IMR-90 (cell line): ENCODE measurements around the gene NUCB2. TPM values are rescaled to one million over a fixed set of nuclear protein-coding genes. Genes with fewer than 3 reads are reported as not detected.

Experiments used
- ATAC-seq: fragments of 200-7000 bp; cut with Tn5 transposase; 2 replicates; pipeline ENCODE4 v1.9.1; 2020; ENCODE audit warnings: low read depth, mild to moderate bottlenecking, moderate library complexity
- BruUV-seq: library from RNA; stranded (reverse); fragments of 400-500 nt; replicated peaks from 2 replicates; lab custom pipeline; 2021; lab: Mats Ljungman, UMichigan
- CTCF ChIA-PET: fragments of 300-600 bp; formaldehyde crosslinking; extraction: SDS; loops from one replicate; lab custom pipeline; 2021; ENCODE audit warnings: antibody characterized with exemption; lab: Yijun Ruan, JAX
- POLR2A ChIA-PET: fragments of 300-600 bp; sonication (Branson Sonifier 250); formaldehyde crosslinking; loops from one replicate; lab custom pipeline; 2022; ENCODE audit warnings: antibody characterized with exemption; ENCODE audit not compliant: unreplicated experiment; lab: Charles Lee
- DNase-seq: peaks from one replicate; pipeline ENCODE4 v3.0.0; 2013
- H2AFZ ChIP-seq: replicated peaks from 2 replicates; pipeline ENCODE3; 2013; ENCODE audit warnings: low read length, mild to moderate bottlenecking; ENCODE audit not compliant: poor library complexity
- H2AK5ac ChIP-seq: 2 replicates; pipeline ENCODE4 v1.6.1; 2013; ENCODE audit warnings: low read depth, low read length, inconsistent platforms
- H2AK9ac ChIP-seq: replicated peaks from 2 replicates; pipeline ENCODE3; 2013; ENCODE audit warnings: mild to moderate bottlenecking, low read depth, low read length, moderate library complexity; ENCODE audit not compliant: poor library complexity
- H2BK120ac ChIP-seq: 2 replicates; pipeline ENCODE4 v1.6.1; 2013; ENCODE audit warnings: low read depth, low read length, inconsistent platforms
- H2BK15ac ChIP-seq: 3 replicates; pipeline ENCODE4 v1.6.1; 2013; ENCODE audit warnings: low read depth, low read length, inconsistent platforms
- H2BK20ac ChIP-seq: 2 replicates; pipeline ENCODE4 v1.6.1; 2013; ENCODE audit warnings: low read depth, mild to moderate bottlenecking, inconsistent platforms, low read length, moderate library complexity
- H2BK5ac ChIP-seq: 2 replicates; pipeline ENCODE4 v1.6.1; 2013; ENCODE audit warnings: mild to moderate bottlenecking, low read depth, low read length, inconsistent platforms; ENCODE audit not compliant: poor library complexity, severe bottlenecking
- H3K14ac ChIP-seq: replicated peaks from 2 replicates; pipeline ENCODE4 v1.6.1; 2013; ENCODE audit warnings: low read depth, low read length, inconsistent platforms
- H3K18ac ChIP-seq: 2 replicates; pipeline ENCODE4 v1.6.1; 2013; ENCODE audit warnings: low read depth, low read length, control low read depth
- H3K23ac ChIP-seq: 2 replicates; pipeline ENCODE4 v1.6.1; 2013; ENCODE audit warnings: low read depth, low read length, inconsistent platforms
- H3K27ac ChIP-seq: 2 replicates; pipeline ENCODE4 v1.5.1; 2013; ENCODE audit warnings: mild to moderate bottlenecking, control low read depth, low read length; ENCODE audit not compliant: insufficient read depth
- H3K27me3 ChIP-seq: 2 replicates; pipeline ENCODE4 v1.6.1; 2013; ENCODE audit warnings: low read length; ENCODE audit not compliant: control insufficient read depth, insufficient read depth
- H3K36me3 ChIP-seq: 2 replicates; pipeline ENCODE4 v1.6.1; 2013; ENCODE audit warnings: low read length, mixed read lengths; ENCODE audit not compliant: control insufficient read depth, insufficient read depth
- H3K4ac ChIP-seq: 2 replicates; pipeline ENCODE4 v1.6.1; 2013; ENCODE audit warnings: low read depth, low read length, inconsistent platforms
- H3K4me1 ChIP-seq: 2 replicates; pipeline ENCODE4 v1.6.1; 2013; ENCODE audit warnings: low read length, mixed read lengths; ENCODE audit not compliant: control insufficient read depth, insufficient read depth
- H3K4me2 ChIP-seq: 2 replicates; pipeline ENCODE4 v1.6.1; 2013; ENCODE audit warnings: low read depth, mild to moderate bottlenecking, control low read depth, low read length, moderate library complexity
- H3K4me3 ChIP-seq: 2 replicates; pipeline ENCODE4 v1.5.1; 2013; ENCODE audit warnings: low read depth, mild to moderate bottlenecking, control low read depth, low read length, moderate library complexity; ENCODE audit not compliant: insufficient read depth
- H3K56ac ChIP-seq: 2 replicates; pipeline ENCODE4 v1.6.1; 2013; ENCODE audit warnings: low read length, inconsistent platforms; ENCODE audit not compliant: insufficient read depth; ENCODE audit errors: extremely low read depth
- H3K79me1 ChIP-seq, 2 experiments: 2 replicates each; pipeline ENCODE4 v1.6.1; 2013; ENCODE audit warnings: low read length in 2 of 2, inconsistent platforms in 1 of 2, low read depth in 1 of 2
- H3K9ac ChIP-seq: 2 replicates; pipeline ENCODE4 v1.6.1; 2013; ENCODE audit warnings: low read depth, low read length, control low read depth
- H3K9me1 ChIP-seq: 2 replicates; pipeline ENCODE4 v1.6.1; 2013; ENCODE audit warnings: low read length, inconsistent platforms; ENCODE audit not compliant: insufficient read depth
- H3K9me3 ChIP-seq: 2 replicates; pipeline ENCODE4 v1.6.1; 2013; ENCODE audit warnings: low read length; ENCODE audit not compliant: control insufficient read depth, insufficient read depth
- H4K20me1 ChIP-seq: 2 replicates; pipeline ENCODE4 v1.6.1; 2013; ENCODE audit warnings: low read length, inconsistent platforms; ENCODE audit not compliant: insufficient read depth
- H4K5ac ChIP-seq: 2 replicates; pipeline ENCODE4 v1.6.1; 2013; ENCODE audit warnings: mild to moderate bottlenecking, low read depth, low read length, control low read depth
- H4K8ac ChIP-seq, 2 experiments: 2 replicates each; pipeline ENCODE4 v1.6.1; 2013; ENCODE audit warnings: low read depth in 2 of 2, low read length in 2 of 2, control low read depth in 1 of 2, inconsistent platforms in 1 of 2
- H4K91ac ChIP-seq: 2 replicates; pipeline ENCODE4 v1.6.1; 2013; ENCODE audit warnings: low read depth, low read length, inconsistent platforms; ENCODE audit not compliant: insufficient read depth
- BHLHE40 ChIP-seq: fragments of 150-350 bp; IDR thresholded peaks from 2 replicates; pipeline ENCODE4 v1.6.1; 2016; ENCODE audit warnings: mild to moderate bottlenecking, low read depth, low read length
- FOS ChIP-seq: fragments of 150-350 bp; IDR thresholded peaks from 2 replicates; pipeline ENCODE4 v1.6.1; 2016; ENCODE audit warnings: low read depth, low read length
- MAFK ChIP-seq: IDR thresholded peaks from 2 replicates; pipeline ENCODE4 v1.6.1; 2012; ENCODE audit warnings: low read depth, low read length, improper control_type of control experiment
- MXI1 ChIP-seq: IDR thresholded peaks from 2 replicates; pipeline ENCODE4 v1.6.1; 2012; ENCODE audit warnings: low read depth, mild to moderate bottlenecking, low read length, moderate library complexity, borderline replicate concordance
- NFE2L2 ChIP-seq: fragments of 150-350 bp; IDR thresholded peaks from 2 replicates; pipeline ENCODE4 v1.6.1; 2016; ENCODE audit warnings: low read depth, mild to moderate bottlenecking, low read length
- POLR2A ChIP-seq: IDR thresholded peaks from 2 replicates; pipeline ENCODE4 v1.6.1; 2012; ENCODE audit warnings: mild to moderate bottlenecking, low read depth, low read length
- RAD21 ChIP-seq: IDR thresholded peaks from 2 replicates; pipeline ENCODE4 v1.6.1; 2012; ENCODE audit warnings: low read length, improper control_type of control experiment
- RFX5 ChIP-seq: IDR thresholded peaks from 2 replicates; pipeline ENCODE4 v1.8.0; 2012; ENCODE audit warnings: low read depth, mild to moderate bottlenecking, low read length, moderate library complexity
- SMC3 ChIP-seq: fragments of 150-350 bp; IDR thresholded peaks from 2 replicates; pipeline ENCODE4 v1.6.1; 2016; ENCODE audit warnings: low read depth, mild to moderate bottlenecking, antibody characterized with exemption, low read length, moderate library complexity
- USF2 ChIP-seq: fragments of 150-350 bp; IDR thresholded peaks from 2 replicates; pipeline ENCODE4 v1.6.1; 2017; ENCODE audit warnings: mild to moderate bottlenecking, antibody characterized with exemption, low read length, low read depth
- WGBS, 2 experiments: methylation state at CpG; one replicate each; pipeline versions ENCODE4 v1.1.5 to v1.1.7; 2013; ENCODE audit warnings: missing lambda C conversion rate in 2 of 2; ENCODE audit not compliant: insufficient read length in 1 of 2; ENCODE audit errors: extremely low coverage in 2 of 2; 5-methylcytosine and 5-hydroxymethylcytosine counted together
- dilution Hi-C: fragments of 300-500 bp; cut with HindIII; formaldehyde crosslinking; loops from one replicate; pipeline ENCODE4 v1.14.3; 2018; ENCODE audit warnings: low sequenced_read_pairs; ENCODE audit not compliant: unreplicated experiment
- in situ Hi-C: fragments of 300-500 bp; cut with MboI; formaldehyde crosslinking; loops from 3 replicates; pipeline ENCODE4 v1.14.3; 2019; ENCODE audit warnings: low sequenced_read_pairs, inconsistent platforms, mixed read lengths
- intact Hi-C: fragments of 100-400 bp; cut with micrococcal nuclease; formaldehyde crosslinking; loops from 2 replicates; pipeline ENCODE4 v1.10.0; 2022
- polyA plus RNA-seq, 3 experiments: library from polyadenylated mRNA; depleted of rRNA; stranded (reverse); fragments of >200 nt; gene quantifications; 2 replicates each; pipeline ENCODE4 v1.2.3, GENCODE V29; 2012; ENCODE audit warnings: low replicate concordance in 1 of 3
- total RNA-seq: library from RNA; depleted of rRNA; stranded (reverse); fragments of >200 nt; gene quantifications from 2 replicates; pipeline ENCODE4 v1.2.3, GENCODE V29; 2012

The NUCB2 gene
- total and polyA plus RNA-seq, 2 of the 4 experiments (the other 2 are of a cell fraction), result 52.7 to 55.4 TPM

GRCh38 chr11:17296852-17297559 is 20.5 kb downstream of the NUCB2 start:
- peaks cover 4% of the 10 kb centered on the region for H3K36me3 ChIP-seq
- H3K14ac ChIP-seq, result peak overlapping the region; percentile 29
- peaks cover 2% of the 10 kb centered on the region for H3K9me1 ChIP-seq
- peak overlapping the region; percentile 52 for H2AK5ac ChIP-seq
- peak overlapping the region; percentile 83 for H3K18ac ChIP-seq
- H3K79me1 ChIP-seq, result no peaks in the 10 kb centered on the region; a peak in 1 of 4 replicates
- TF ChIP-seq MXI1, result no peak
- no peak for TF ChIP-seq NFE2L2
- no peak for TF ChIP-seq RFX5
- no peak for TF ChIP-seq FOS
- TF ChIP-seq MAFK, result no peak
- TF ChIP-seq RAD21, result no peak
- TF ChIP-seq SMC3, result no peak
- TF ChIP-seq USF2, result no peak
- no peak for TF ChIP-seq POLR2A
- no peak for TF ChIP-seq BHLHE40
- H3K27ac ChIP-seq, result peak overlapping the region; percentile 67; the same call in 1 of the 2 replicates
- no peak overlapping the region for H3K4me3 ChIP-seq
- intact Hi-C loops (no loop called here), dilution Hi-C loops (no loop called here), in situ Hi-C loops (no loop called here)
- peak overlapping the region; percentile 90 for H4K91ac ChIP-seq
- H3K4ac ChIP-seq, result peak overlapping the region; percentile 77
- peak; percentile 90 for ATAC-seq
- no TSS peak for BruUV-seq
- no peaks in the 10 kb centered on the region for H3K27me3 ChIP-seq
- H2BK15ac ChIP-seq, result peak overlapping the region; percentile 84
- no peaks in the 10 kb centered on the region for H3K9me3 ChIP-seq
- peak overlapping the region; percentile 44; the same call in 1 of the 2 replicates for H3K23ac ChIP-seq
- H3K4me1 ChIP-seq, result peaks cover 3% of the 10 kb centered on the region
- H2AK9ac ChIP-seq, result no peak overlapping the region
- peak overlapping the region; percentile 82 to 91 for H4K8ac ChIP-seq
- H2BK5ac ChIP-seq, result peak overlapping the region; percentile 53
- peak overlapping the region; percentile 73; the same call in 1 of the 2 replicates for H2BK20ac ChIP-seq
- peak; percentile 34 for DNase-seq
- ChIA-PET POLR2A (no interaction called here), CTCF (interaction anchor here (1.0 kb wide), 1 partner anchor 17 kb away, joined by 3 read pairs; no protein-coding TSS in a partner anchor)
- peak overlapping the region; percentile 84 for H2BK120ac ChIP-seq
- H4K5ac ChIP-seq, result peak overlapping the region; percentile 95
- no peak overlapping the region for H3K56ac ChIP-seq
- no CpG with 5 or more reads among the region's 6 CpGs for WGBS, 2 experiments
- H2AFZ ChIP-seq, result no peak overlapping the region
- peak overlapping the region; percentile 35; the same call in 1 of the 2 replicates for H3K4me2 ChIP-seq
- H3K9ac ChIP-seq, result no peak overlapping the region
- no peaks in the 10 kb centered on the region for H4K20me1 ChIP-seq
